HG03442 (cell line): Measurements from ENCODE around the gene RAD23B.
"Not testable (repeated sequence)": the region's sequence is repeated elsewhere in the genome, so short reads cannot be mapped to it uniquely, and the experiment has no call there.

Experiments
- ATAC-seq: cut with Tn5 transposase; IDR thresholded peaks from one replicate; pipeline ENCODE4 v1.9.1; 2021; ENCODE audit warnings: mild to moderate bottlenecking, moderate library complexity; ENCODE audit not compliant: unreplicated experiment

The RAD23B gene

GRCh38 chr9:107282759-107283622 lies at the start of gene RAD23B:
Gene RAD23B, plus strand, starts transcription at chr9:107283279. Its CDS starts 351 bp downstream, at chr9:107283630.
- peak; percentile 85 for ATAC-seq

DNA sequence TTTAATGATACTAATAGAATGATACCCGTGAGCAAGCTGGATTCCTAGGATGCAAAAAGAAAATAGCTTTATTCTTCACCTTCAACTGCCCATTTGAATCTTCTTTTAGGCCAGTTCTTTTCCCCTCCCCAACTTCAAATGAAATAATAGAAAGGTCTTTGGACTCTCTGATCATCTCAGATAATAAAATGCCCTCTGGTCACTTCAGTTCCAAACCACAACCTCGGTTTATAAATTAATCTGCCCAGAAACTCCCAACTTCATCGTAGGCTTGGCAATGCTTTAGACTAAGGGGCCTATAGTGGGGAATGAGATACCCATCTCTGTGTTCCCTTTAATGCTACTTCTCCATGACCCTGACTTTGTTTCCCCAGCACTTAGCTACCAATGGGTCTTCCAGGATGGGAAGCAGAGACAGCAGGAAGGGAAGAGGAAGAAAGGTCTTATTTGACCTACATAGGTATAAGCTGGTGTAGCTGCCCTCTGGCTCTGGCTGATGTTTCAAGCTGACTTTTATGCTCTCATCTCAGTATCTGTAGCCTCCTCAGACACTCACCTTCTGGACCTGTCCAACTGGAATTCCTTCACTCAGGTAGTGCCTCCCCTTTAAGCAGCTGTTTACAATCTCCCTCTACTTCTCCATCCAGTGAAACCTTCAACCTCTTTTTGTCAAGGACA lies 47.2 kb upstream of the RAD23B start:
- no peak for ATAC-seq

GRCh38 chr9:107237873-107238272 lies 45.2 kb upstream of the RAD23B start:
- peak; percentile 41 for ATAC-seq

- no peak for ATAC-seq
Observed at GRCh38 chr9:107239474-107239873, 43.6 kb upstream of the RAD23B start.

- no peak for ATAC-seq
Observed at GRCh38 chr9:107240260-107240659, 42.8 kb upstream of the RAD23B start.

DNA sequence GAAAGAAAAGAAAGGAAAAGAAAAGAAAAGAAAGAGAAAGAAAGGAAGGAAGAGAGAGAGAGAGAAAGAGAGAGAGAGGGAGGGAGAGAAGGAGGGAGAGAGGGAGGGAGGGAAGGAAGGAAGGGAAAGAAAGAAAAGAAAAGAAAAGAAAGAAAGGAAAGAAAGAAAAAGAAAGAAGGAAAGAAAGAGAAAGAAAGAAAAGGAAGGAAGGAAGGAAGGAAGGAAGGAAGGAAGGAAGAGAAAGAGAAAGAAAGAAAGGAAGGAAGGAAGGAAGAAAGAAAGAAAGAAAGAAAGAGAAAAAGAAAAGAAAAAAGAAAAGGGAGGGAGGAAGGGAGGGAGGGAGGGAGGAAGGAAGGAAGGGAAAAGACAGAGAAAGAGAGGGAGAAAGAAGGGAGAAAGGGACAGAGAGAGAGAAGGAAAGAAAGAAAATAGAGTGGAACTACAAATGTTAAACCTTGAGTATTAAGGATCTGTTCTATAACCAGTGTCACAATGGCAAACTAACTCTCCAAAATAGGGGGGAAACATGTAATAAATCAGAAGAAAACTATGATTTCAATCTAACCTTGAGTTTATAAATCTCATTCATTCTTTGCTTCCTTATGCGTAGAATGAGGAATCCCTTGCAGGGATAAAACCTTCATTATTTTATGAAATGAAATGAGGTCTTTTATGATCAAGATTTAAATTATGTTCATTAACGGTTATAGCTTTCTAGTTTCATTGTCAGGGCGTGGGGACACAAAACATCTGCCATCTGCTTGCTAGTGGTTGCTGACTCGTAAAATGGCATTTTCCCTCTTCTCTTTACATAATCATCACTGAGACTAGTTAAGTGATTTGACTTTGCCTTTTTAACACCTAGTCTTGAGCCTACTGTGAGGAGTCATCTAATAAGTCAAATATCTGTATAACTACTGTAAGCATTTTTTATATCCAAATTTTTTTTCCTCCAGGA lies 40.7 kb upstream of the RAD23B start:
- ATAC-seq: no peak

GRCh38 chr9:107243742-107244141 lies 39.3 kb upstream of the RAD23B start:
- peak; percentile 87 for ATAC-seq

- ATAC-seq: no peak
Observed at GRCh38 chr9:107246259-107247254, 36.5 kb upstream of the RAD23B start.

- no peak for ATAC-seq
Observed at GRCh38 chr9:107248714-107249113, 34.4 kb upstream of the RAD23B start.

DNA sequence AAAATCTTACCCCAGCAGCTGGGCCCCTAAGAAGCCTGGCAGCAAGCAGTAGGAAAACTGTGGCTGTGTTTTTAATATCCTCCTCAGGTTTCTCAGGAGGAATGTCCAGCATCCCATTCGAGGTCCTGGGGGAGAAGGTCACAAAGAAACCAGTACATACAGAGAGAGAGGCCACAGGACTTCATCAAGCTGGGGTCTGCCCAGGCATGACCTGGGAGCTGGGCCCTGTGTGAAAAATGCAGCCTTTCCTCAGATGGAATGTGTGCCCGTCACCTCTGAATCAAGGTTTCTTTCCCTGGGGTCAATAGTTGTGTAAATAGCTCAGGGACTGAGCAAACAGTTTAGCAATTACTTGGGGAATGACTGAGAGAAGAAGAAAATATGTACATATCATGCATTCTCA lies 33.9 kb upstream of the RAD23B start:
- no peak for ATAC-seq

DNA sequence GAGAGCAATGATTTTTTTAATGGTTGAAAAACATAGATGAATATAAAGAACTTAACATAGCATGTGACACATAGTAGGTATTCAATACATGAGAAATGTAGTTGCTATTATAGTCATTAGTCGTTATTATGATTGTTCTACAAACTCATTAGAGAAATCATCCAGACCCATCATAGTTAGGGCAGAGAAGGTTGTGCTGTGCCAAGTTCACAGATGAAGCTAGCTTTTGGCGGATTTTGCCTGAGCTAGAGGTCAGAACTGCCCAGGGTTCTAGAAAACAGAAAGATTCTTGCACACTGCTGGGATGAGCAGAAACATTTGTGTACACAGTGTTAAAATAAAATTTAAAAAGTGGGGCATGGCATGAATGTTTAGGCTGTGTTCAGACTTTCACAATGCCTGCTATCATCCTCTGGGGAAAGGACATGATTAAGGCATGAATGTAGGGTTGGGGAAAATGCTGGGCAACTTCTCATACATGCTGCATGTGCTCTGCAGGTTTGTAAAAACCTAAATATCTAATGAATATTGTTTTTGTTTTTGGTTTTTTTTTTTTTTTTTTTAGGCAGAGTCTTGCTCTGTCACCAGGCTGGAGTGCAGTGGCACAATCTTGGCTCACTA lies 33.3 kb upstream of the RAD23B start:
- ATAC-seq: no peak

GRCh38 chr9:107251756-107252322 lies 31.2 kb upstream of the RAD23B start:
- no peak for ATAC-seq

DNA sequence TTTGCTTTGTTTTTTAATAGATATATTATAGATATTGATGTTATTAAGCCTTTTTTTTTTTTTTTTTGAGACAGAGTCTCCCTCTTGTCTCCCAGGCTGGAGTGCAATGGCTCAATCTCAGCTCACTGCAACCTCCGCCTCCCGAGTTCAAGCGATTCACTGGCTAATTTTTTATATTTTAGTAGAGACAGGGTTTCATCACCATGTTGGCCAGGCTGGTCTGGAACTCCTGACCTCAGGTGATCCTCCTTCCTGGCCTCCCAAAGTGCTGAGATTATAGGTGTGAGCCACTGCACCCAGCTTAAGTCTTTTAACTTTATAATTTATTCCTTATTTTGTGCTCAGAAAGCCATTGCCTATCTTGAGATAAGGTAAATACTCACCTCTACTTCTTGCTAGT lies 24.2 kb upstream of the RAD23B start:
- no peak for ATAC-seq

GRCh38 chr9:107259751-107260313 lies 23.2 kb upstream of the RAD23B start:
- ATAC-seq: not testable (repeated sequence)

DNA sequence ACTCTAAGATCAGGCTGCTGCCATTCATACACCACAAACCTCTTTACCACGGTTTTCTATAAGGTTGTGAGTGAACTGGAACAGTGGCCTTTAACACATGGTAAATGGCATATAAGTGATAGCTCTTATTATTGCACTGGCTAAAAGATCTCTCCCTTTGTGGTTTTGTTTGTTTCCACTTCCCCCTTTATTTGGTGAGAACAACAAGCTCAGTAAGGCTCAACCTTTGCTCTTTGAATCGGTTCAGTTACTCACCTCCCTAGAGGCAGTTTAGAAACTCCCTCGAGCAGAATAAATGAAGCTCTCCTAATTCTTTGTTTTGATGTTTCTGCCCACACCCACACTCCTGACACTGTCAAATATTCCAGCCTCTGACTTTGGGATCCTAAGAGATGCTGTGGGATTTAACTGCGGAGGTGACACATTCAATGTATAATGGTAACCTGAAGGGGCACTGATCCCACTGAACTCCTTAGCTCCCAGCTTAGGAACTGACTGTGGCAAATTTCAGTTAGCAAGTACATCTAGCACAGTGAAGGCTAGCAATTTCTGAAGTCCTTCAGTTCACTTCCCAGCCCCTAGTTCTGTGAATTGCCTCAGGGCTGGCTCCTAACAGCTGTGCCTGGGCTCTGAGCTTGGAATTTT lies 22.5 kb upstream of the RAD23B start:
- peak; percentile 98 for ATAC-seq

DNA sequence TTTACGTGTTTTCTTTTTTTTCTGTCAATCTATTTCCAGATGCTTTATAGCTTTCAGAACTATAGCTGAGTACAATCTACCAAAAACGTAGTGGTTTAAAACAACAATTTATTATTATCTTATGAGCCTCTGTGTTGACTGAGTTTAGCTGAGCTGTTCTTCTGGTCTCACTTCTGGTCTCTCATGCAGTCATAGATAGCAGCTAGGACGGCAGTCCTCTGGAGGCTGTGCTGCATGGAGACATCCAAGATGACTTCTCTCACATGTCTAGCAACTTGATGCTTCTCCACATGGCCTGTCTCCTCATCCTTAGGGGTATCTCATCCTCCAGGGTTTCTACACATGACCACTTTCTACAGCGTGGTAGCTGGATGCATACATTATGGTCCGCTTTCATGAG lies 22.0 kb upstream of the RAD23B start:
- peak; percentile 1 for ATAC-seq

DNA sequence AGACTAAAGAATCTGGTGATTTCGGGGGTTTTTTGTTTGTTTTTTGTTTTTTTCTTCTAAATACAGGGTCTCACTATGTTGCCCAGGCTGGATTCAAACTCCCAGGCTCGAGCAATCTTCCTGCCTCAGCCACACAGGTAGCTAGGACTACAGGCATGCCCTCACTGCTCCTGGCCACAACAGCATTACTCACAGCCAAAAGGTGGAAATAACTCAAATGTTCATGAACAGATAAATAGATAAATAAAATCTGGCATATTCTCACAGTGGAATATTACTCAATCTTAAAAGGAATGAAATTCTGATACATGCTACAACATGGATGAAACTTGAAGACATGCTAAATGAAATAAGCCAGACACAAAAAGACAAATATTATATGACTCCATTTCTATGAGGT lies 19.8 kb upstream of the RAD23B start:
- ATAC-seq: no peak

DNA sequence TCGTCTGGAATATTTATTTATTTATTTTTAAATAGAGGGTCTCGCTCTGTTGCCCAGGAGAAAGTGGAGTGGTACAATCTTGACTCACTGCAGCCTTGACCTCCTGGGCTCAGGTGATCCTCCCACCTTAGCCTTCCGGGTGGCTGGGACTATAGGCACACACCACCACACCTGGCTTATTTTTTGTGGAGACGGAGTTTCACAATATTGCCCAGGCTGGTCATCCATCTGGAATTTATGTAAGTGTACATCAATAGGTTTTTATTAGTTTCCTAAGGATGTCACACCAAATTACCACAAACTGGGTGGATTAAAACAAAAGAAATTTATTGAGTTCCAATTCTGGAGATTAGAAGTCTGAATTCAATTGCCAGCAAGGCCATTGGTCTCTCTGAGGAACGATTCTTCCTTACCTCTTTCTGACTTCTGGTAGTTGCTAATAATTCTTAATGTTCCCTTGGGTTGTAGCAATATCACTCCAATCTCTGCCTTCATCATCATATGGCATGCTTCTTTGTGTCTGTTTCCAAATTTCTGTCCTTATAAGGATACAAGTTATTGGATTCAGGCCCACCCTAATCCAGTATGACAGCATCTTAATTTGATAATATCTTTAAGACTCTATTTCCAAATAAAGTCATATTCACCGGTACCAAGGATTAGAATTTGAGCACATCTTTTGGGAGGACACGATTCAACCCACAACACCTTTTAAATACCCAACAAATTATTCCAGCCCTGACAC lies 16.3 kb upstream of the RAD23B start:
- no peak for ATAC-seq
